T-cell (primary cell): Measurements from ENCODE around the gene GNB2. TPM values are rescaled to one million over a fixed set of nuclear protein-coding genes. Genes with fewer than 3 reads are reported as not detected.
"Not testable (repeated sequence)": the region's sequence is repeated elsewhere in the genome, so short reads cannot be mapped to it uniquely, and the experiment has no call there.

Experiments used
- ATAC-seq, 4 experiments: fragments of 200-7000 bp in 3 of 4; fragments of 150-1000 bp in 1 of 4; cut with Tn5 transposase; replicated peaks in 1 of 4; 1 replicate in 3 of 4; 2 replicates in 1 of 4; pipeline ENCODE4 v1.10.0; 2021; ENCODE audit warnings: moderate library complexity in 3 of 4, mild to moderate bottlenecking in 2 of 4, moderate number of reproducible peaks in 1 of 4
- CTCF ChIA-PET, 2 donors: fragments of 300-600 bp; sonication (Branson Sonifier 250); formaldehyde crosslinking; loops; one replicate each; lab custom pipeline; 2022; ENCODE audit warnings: antibody characterized with exemption in 2 of 2; lab: Charles Lee
- POLR2A ChIA-PET, 2 donors: fragments of 300-600 bp; sonication (Branson Sonifier 250); formaldehyde crosslinking; loops; one replicate each; lab custom pipeline; 2022; ENCODE audit warnings: antibody characterized with exemption in 2 of 2; lab: Charles Lee
- DNase-seq, 35 experiments: peaks; one replicate each; pipeline versions ENCODE4 v3.0.0 to v3.0.0-alpha.2; 2013 to 2023
- H3K27ac ChIP-seq: one replicate; pipeline ENCODE4 v1.5.1; 2013; ENCODE audit warnings: low read length
- H3K27me3 ChIP-seq, 2 experiments: replicated peaks in 1 of 2; 1 replicate in 1 of 2; 2 replicates in 1 of 2; pipeline versions ENCODE4 v1.6.1 to v1.7.0; 2013; ENCODE audit warnings: low read length in 1 of 2, mixed read lengths in 1 of 2; ENCODE audit not compliant: control insufficient read depth in 2 of 2, insufficient read depth in 2 of 2; ENCODE audit errors: extremely low read depth in 1 of 2
- H3K36me3 ChIP-seq, 2 donors: 1 replicate in 1 of 2; 2 replicates in 1 of 2; pipeline versions ENCODE4 v1.6.1 to v1.7.0; 2013; ENCODE audit warnings: low read length in 1 of 2; ENCODE audit not compliant: control insufficient read depth in 2 of 2, insufficient read depth in 1 of 2; ENCODE audit errors: extremely low read depth in 1 of 2
- H3K4me1 ChIP-seq, 2 experiments: 1 replicate in 1 of 2; 2 replicates in 1 of 2; pipeline versions ENCODE4 v1.6.1 to v1.7.0; 2013; ENCODE audit warnings: low read length in 2 of 2, mixed read lengths in 1 of 2; ENCODE audit not compliant: insufficient read depth in 2 of 2, control insufficient read depth in 1 of 2; ENCODE audit errors: extremely low read depth in 1 of 2
- H3K4me3 ChIP-seq, 2 donors: 1 replicate in 1 of 2; 2 replicates in 1 of 2; pipeline versions ENCODE4 v1.5.1 to v1.7.0; 2013; ENCODE audit warnings: mild to moderate bottlenecking in 2 of 2, low read length in 1 of 2, moderate library complexity in 1 of 2; ENCODE audit not compliant: control insufficient read depth in 1 of 2; ENCODE audit errors: extremely low read depth in 1 of 2
- H3K9me3 ChIP-seq: 2 replicates; pipeline ENCODE4 v1.7.0; 2013
- H3K27ac Mint-ChIP-seq, 2 donors: one replicate each; pipeline ENCODE4 v1.8.0; 2020 to 2021; ENCODE audit warnings: mild to moderate bottlenecking in 2 of 2, mixed read lengths in 2 of 2
- H3K27me3 Mint-ChIP-seq, 2 donors: one replicate each; pipeline ENCODE4 v1.8.0; 2021 to 2022; ENCODE audit warnings: mixed read lengths in 2 of 2
- H3K36me3 Mint-ChIP-seq: one replicate; pipeline ENCODE4 v1.8.0; 2021; ENCODE audit warnings: mixed read lengths
- H3K4me1 Mint-ChIP-seq, 3 donors: one replicate each; pipeline ENCODE4 v1.8.0; 2020 to 2022; ENCODE audit warnings: mixed read lengths in 3 of 3, mild to moderate bottlenecking in 1 of 3
- H3K4me3 Mint-ChIP-seq, 3 donors: one replicate each; pipeline ENCODE4 v1.8.0; 2020 to 2022; ENCODE audit warnings: mild to moderate bottlenecking in 3 of 3, mixed read lengths in 3 of 3, moderate library complexity in 3 of 3
- H3K9me3 Mint-ChIP-seq, 3 donors: one replicate each; pipeline ENCODE4 v1.8.0; 2020 to 2022; ENCODE audit warnings: mixed read lengths in 3 of 3
- WGBS: methylation state at CpG from one replicate; pipeline ENCODE4 v1.1.5; 2013; ENCODE audit warnings: missing lambda C conversion rate; ENCODE audit not compliant: insufficient coverage; 5-methylcytosine and 5-hydroxymethylcytosine counted together
- total RNA-seq, 35 experiments: library from RNA in 6 of 35; stranded (reverse) in 6 of 35; fragments of 120-200 nt in 1 of 35; gene quantifications; one replicate each; pipeline versions ENCODE4 v1.2.1 to v1.2.4 and lab custom pipeline; 2013 to 2026

Gene GNB2
- total RNA-seq, 5 donors from 2014 or later (not counting 1 experiment from before 2014, with no cell fraction given): 101 to 175 (median 153) TPM

DNA sequence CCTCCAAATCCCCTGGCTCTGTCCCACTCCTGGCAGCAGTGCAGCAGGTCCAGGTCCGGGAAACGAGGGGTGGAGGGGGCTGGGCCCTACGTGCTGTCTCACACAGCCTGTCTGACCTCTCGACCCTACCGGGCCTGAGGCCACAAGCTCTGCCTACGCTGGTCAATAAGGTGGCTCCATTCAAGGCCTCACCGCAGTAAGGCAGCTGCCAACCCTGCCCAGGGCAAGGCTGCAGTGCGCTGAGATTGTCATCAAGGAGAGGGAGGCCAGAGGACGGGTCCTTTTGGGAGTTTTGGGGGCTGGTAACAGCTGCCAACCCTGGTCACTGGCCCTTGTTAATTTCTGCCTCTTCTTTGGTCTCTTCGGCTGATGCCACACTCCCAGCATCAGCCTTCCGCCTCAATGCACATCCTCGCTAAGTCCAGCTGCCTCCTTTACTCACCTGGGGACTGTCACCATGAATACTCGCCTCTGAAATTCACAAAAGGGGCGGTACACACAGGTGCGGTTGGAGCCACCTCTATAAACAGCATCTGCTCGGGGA, 50.3 kb downstream of the GNB2 start:
- H3K9me3 Mint-ChIP-seq: peaks cover 0 to 4% (median 0%) of the 10 kb centered on the region in 3 donors
- H3K36me3 Mint-ChIP-seq: peaks cover 3% of the 10 kb centered on the region
- Histone ChIP-seq H3K27ac (no peak overlapping the region), H3K4me3 (no peak overlapping the region), H3K9me3 (no peaks in the 10 kb centered on the region), H3K4me1 (peaks cover 0 to 7% of the 10 kb centered on the region in 2 experiments), H3K36me3 (no peaks in the 10 kb centered on the region), H3K27me3 (peaks cover 0 to 81% of the 10 kb centered on the region in 2 experiments)
- H3K27ac Mint-ChIP-seq: no peak overlapping the region
- POLR2A ChIA-PET: no interaction called here
- H3K4me3 Mint-ChIP-seq: no peak overlapping the region
- WGBS: 81% methylated on average over 12 of the region's 16 CpGs
- no peak for DNase-seq
- H3K27me3 Mint-ChIP-seq: peaks cover 46 to 53% of the 10 kb centered on the region in 2 donors
- CTCF ChIA-PET: interaction anchor here in 1 of 2 donors (1.0 kb wide), 1 partner anchor 18 kb away, joined by 4 read pairs; the partner anchor contains the start of gene POP7
- no peak for ATAC-seq
- peaks cover 6 to 7% (median 6%) of the 10 kb centered on the region in 3 donors for H3K4me1 Mint-ChIP-seq

DNA sequence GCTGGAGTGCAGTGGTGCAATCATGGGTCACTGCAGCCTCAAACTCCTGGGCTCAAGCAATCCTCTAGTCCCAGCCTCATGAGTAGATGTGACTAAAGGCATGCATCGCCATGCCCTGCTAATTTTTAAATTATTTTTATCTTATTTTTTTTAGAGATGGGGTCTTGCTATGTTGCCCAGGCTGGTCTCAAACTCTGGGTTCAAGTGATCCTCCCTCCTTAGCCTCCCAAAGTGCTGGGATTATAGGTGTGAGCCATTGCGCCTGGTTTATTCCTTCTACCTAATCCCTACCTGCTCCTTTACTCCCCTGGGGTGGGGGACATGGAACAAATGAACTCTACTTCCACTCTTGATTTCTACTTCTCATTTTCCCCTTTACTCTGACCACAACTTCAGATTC, 50.8 kb downstream of the GNB2 start:
- DNase-seq, H3K36me3 ChIP-seq, POLR2A ChIA-PET, H3K36me3 Mint-ChIP-seq, H3K9me3 ChIP-seq, H3K4me1 Mint-ChIP-seq, H3K4me3 Mint-ChIP-seq, H3K27ac ChIP-seq, H3K9me3 Mint-ChIP-seq, ATAC-seq, H3K4me1 ChIP-seq, H3K4me3 ChIP-seq: not testable (repeated sequence)
- no CpG with 5 or more reads among the region's 2 CpGs for WGBS
- CTCF ChIA-PET: interaction anchor here (0.7 to 2.3 kb wide), 2 partner anchors 19 to 1294 kb away, joined by 6 to 12 read pairs; partner anchors contain the start of gene POP7 (in 1 of the 2)
- H3K27ac Mint-ChIP-seq: peak overlapping the region in 1 of 2 donors; percentile 17
- H3K27me3 ChIP-seq: peaks cover 0 to 77% of the 10 kb centered on the region in 2 experiments
- H3K27me3 Mint-ChIP-seq: peaks cover 42 to 50% of the 10 kb centered on the region in 2 donors

DNA sequence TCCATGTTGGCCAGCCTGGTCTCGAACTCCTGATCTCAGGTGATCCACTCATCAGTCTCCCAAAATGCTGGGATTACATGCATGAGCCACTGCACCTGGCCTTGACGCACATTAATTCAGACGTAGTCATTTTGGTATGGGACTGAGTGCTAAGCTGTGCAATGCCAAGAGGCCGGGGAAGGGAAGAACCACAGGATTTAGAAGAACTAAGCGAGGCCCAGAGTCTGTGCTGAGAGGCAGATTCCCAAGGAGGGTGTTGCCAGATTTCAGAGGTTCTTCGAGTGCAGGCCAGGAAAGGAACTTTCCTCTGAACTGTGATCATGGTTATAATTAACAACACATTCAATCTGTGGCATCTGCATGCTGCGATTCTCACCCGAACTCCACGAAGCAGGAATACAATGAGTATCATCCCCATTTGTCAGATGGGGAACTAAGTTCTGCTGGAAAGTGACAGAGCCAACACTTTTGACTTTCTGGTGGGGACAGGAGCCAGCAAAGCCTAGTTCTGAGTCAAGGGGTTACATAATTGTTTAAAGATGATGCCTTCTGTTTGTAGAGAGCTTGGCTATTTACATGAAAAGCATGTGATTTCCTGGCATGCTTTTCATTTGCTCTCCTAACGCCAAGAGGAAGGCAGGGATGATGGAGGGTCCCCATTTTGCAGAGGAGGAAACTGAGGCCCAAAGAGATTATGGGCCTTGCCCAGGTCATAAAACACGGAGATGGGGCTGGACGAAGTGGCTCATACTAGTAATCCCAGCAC, 53.6 kb downstream of the GNB2 start:
- Histone ChIP-seq H3K27ac (no peak overlapping the region), H3K27me3 (peaks cover 0 to 60% of the 10 kb centered on the region in 2 experiments), H3K4me1 (peaks cover 0 to 3% of the 10 kb centered on the region in 2 experiments), H3K4me3 (no peak overlapping the region), H3K36me3 (no peaks in the 10 kb centered on the region), H3K9me3 (no peaks in the 10 kb centered on the region)
- Mint-ChIP-seq H3K27ac (no peak overlapping the region), H3K4me1 (peaks cover 3 to 7% (median 3%) of the 10 kb centered on the region in 3 donors), H3K27me3 (peaks cover 24 to 36% of the 10 kb centered on the region in 2 donors), H3K36me3 (no peaks in the 10 kb centered on the region), H3K9me3 (no peaks in the 10 kb centered on the region), H3K4me3 (no peak overlapping the region)
- no peak for ATAC-seq
- 75% methylated on average over 10 of the region's 12 CpGs for WGBS
- no peak for DNase-seq
- ChIA-PET CTCF (no interaction called here), POLR2A (no interaction called here)

DNA sequence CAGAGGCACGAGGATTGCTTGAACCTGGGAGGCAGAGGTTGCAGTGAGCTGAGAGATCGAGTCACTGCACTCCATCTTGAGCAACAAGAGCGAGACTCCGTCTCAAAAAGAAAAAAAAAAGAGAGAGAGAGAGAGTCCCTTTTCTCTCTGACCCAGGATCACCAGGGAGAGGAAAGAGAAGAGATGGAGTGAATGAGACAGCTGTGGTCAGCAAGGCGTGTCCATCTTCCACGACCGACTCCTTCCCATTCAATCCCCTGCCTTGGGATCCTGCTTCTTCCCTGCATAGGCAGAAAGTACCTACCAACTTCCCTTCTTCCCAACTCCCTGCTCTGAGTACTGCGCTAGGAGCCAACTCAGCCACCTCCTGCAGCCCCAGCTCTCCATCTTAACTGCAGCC, 54.7 kb downstream of the GNB2 start:
- ChIA-PET POLR2A (no interaction called here), CTCF (no interaction called here)
- Histone ChIP-seq H3K27ac (no peak overlapping the region), H3K9me3 (no peaks in the 10 kb centered on the region), H3K27me3 (peaks cover 0 to 55% of the 10 kb centered on the region in 2 experiments), H3K4me1 (peaks cover 0 to 3% of the 10 kb centered on the region in 2 experiments), H3K4me3 (no peak overlapping the region), H3K36me3 (no peaks in the 10 kb centered on the region)
- H3K4me1 Mint-ChIP-seq: peaks cover 3 to 7% (median 3%) of the 10 kb centered on the region in 3 donors
- no peaks in the 10 kb centered on the region for H3K9me3 Mint-ChIP-seq
- H3K36me3 Mint-ChIP-seq: no peaks in the 10 kb centered on the region
- ATAC-seq: no peak
- WGBS: 75% methylated on average over 6 of the region's 8 CpGs
- H3K27ac Mint-ChIP-seq: no peak overlapping the region
- DNase-seq: no peak
- H3K4me3 Mint-ChIP-seq: no peak overlapping the region
- H3K27me3 Mint-ChIP-seq: peaks cover 15 to 30% of the 10 kb centered on the region in 2 donors

Other genes with a start within 250 kb of the GNB2 start
- 10 to 100 TPM in 3 of 5 donors, 1 to 10 TPM in 2; 6.9 to 13.9 (median 12.0) TPM for gene ZCWPW1, start 245.0 kb upstream of the GNB2 start, total RNA-seq
- 10 to 100 TPM; 50.6 to 63.2 (median 60.3) TPM for gene MEPCE, start 243.9 kb upstream of the GNB2 start, total RNA-seq
- gene PPP1R35, start 237.2 kb upstream of the GNB2 start, total RNA-seq: 100 to 1,000 TPM in 2 of 5 donors, 10 to 100 TPM in 3; 32.8 to 117 (median 98.6) TPM
- 1 to 10 TPM; 1.3 to 4.0 (median 3.3) TPM for gene SPACDR, start 209.5 kb upstream of the GNB2 start, total RNA-seq
- 100 to 1,000 TPM in 4 of 5 donors, 10 to 100 TPM in 1; 85.2 to 160 (median 148) TPM for gene TSC22D4, start 194.5 kb upstream of the GNB2 start, total RNA-seq
- gene NYAP1, start 189.8 kb upstream of the GNB2 start, total RNA-seq: 1 to 10 TPM in 2 of 5 donors, under 1 TPM in 3; 0.50 to 1.4 (median 0.99) TPM
- 10 to 100 TPM; 26.2 to 54.6 (median 40.2) TPM for gene AGFG2, start 134.5 kb upstream of the GNB2 start, total RNA-seq
- 100 to 1,000 TPM in 3 of 5 donors, 10 to 100 TPM in 2; 61.2 to 129 (median 107) TPM for gene SAP25, start 99.8 kb upstream of the GNB2 start, total RNA-seq
- gene LRCH4, start 87.6 kb upstream of the GNB2 start, total RNA-seq: 100 to 1,000 TPM; 328 to 377 (median 362) TPM
- gene FBXO24, start 87.4 kb upstream of the GNB2 start, total RNA-seq: 1 to 10 TPM in 3 of 5 donors, under 1 TPM in 2; 0.70 to 1.7 (median 1.3) TPM
- gene PCOLCE, start 71.4 kb upstream of the GNB2 start, total RNA-seq: 10 to 100 TPM in 3 of 5 donors, 1 to 10 TPM in 2; 5.4 to 14.0 (median 10.5) TPM
- 10 to 100 TPM; 10.9 to 19.0 (median 16.3) TPM for gene MOSPD3, start 61.2 kb upstream of the GNB2 start, total RNA-seq
- gene TFR2, start 32.2 kb upstream of the GNB2 start, total RNA-seq: 1 to 10 TPM; 3.8 to 8.7 (median 6.7) TPM
- not detected for gene ACTL6B, start 17.3 kb upstream of the GNB2 start, total RNA-seq
- 100 to 1,000 TPM in 3 of 5 donors, 10 to 100 TPM in 2; 87.7 to 161 (median 124) TPM for gene GIGYF1, start 20.5 kb downstream of the GNB2 start, total RNA-seq
- 10 to 100 TPM in 3 of 5 donors, 1 to 10 TPM in 2; 8.3 to 18.1 (median 17.8) TPM for gene POP7, start 32.4 kb downstream of the GNB2 start, total RNA-seq
- not detected for gene EPO, start 46.7 kb downstream of the GNB2 start, total RNA-seq
- not detected for gene ZAN, start 59.9 kb downstream of the GNB2 start, total RNA-seq
- gene EPHB4, start 153.8 kb downstream of the GNB2 start, total RNA-seq: 10 to 100 TPM in 2 of 5 donors, 1 to 10 TPM in 3; 7.8 to 12.7 (median 9.5) TPM
- 10 to 100 TPM; 49.9 to 72.6 (median 70.2) TPM for gene SLC12A9, start 179.0 kb downstream of the GNB2 start, total RNA-seq
- 10 to 100 TPM in 2 of 5 donors, 1 to 10 TPM in 3; 5.6 to 14.6 (median 8.8) TPM for gene TRIP6, start 193.6 kb downstream of the GNB2 start, total RNA-seq
- 100 to 1,000 TPM; 224 to 308 (median 243) TPM for gene SRRT, start 201.4 kb downstream of the GNB2 start, total RNA-seq
- gene UFSP1, start 216.0 kb downstream of the GNB2 start, total RNA-seq: 1 to 10 TPM in 4 of 5 donors, under 1 TPM in 1; 0.50 to 9.0 (median 6.2) TPM
- gene ACHE, start 222.1 kb downstream of the GNB2 start, total RNA-seq: under 1 TPM; 0.13 to 0.84 (median 0.44) TPM